Measurements from ENCODE around the gene CDK2AP2.
"Not testable (repeated sequence)": the region's sequence is repeated elsewhere in the genome, so short reads cannot be mapped to it uniquely, and the experiment has no call there.

CDK2AP2 gene

GRCh38 chr11:67489203-67489884 is 18.6 kb downstream of the CDK2AP2 start:
- DNase-seq = no peak

- DNase-seq = no peak
Observed at GRCh38 chr11:67486481-67487195, 21.3 kb downstream of the CDK2AP2 start.

GRCh38 chr11:67485873-67486361 is 22.0 kb downstream of the CDK2AP2 start:
- not testable (repeated sequence) for DNase-seq

- DNase-seq = no peak
Observed at GRCh38 chr11:67484847-67485311, 23.1 kb downstream of the CDK2AP2 start.

- no peak for DNase-seq
Observed at GRCh38 chr11:67483831-67484665, 23.9 kb downstream of the CDK2AP2 start.

- DNase-seq = peak; percentile 97 to 99
Observed at GRCh38 chr11:67482827-67483798, 24.8 kb downstream of the CDK2AP2 start, which contains the start of gene AIP. TSS of gene AIP (plus strand) at chr11:67483026. CDS start at chr11:67483159, 133 bp downstream.

- DNase-seq = no peak
Observed at GRCh38 chr11:67482275-67482826, 25.6 kb downstream of the CDK2AP2 start.

- not testable (repeated sequence) for DNase-seq
Observed at GRCh38 chr11:67477344-67478050, 30.5 kb downstream of the CDK2AP2 start.

GRCh38 chr11:67476692-67477091 is 31.3 kb downstream of the CDK2AP2 start:
- not testable (repeated sequence) for DNase-seq

- no peak for DNase-seq
Observed at GRCh38 chr11:67472882-67473281, 35.1 kb downstream of the CDK2AP2 start.

- no peak for DNase-seq
Observed at GRCh38 chr11:67470337-67471002, 37.5 kb downstream of the CDK2AP2 start.

GRCh38 chr11:67469508-67469811 is 38.5 kb downstream of the CDK2AP2 start:
- DNase-seq = no peak

GRCh38 chr11:67468759-67469507 is 39.0 kb downstream of the CDK2AP2 start, which contains the start of gene TMEM134:
TSS of gene TMEM134 (minus strand) at chr11:67469251. CDS start at chr11:67469192, 59 bp downstream.
- DNase-seq = peak; percentile 84 to 97

GRCh38 chr11:67468456-67468758 is 39.6 kb downstream of the CDK2AP2 start:
- peak in 1 of 2 experiments; percentile 62 for DNase-seq

GRCh38 chr11:67468056-67468455 is 39.9 kb downstream of the CDK2AP2 start:
- peak in 1 of 2 experiments; percentile 57 for DNase-seq

- no peak for DNase-seq
Observed at GRCh38 chr11:67466962-67467771, 40.8 kb downstream of the CDK2AP2 start.

- DNase-seq = no peak
Observed at GRCh38 chr11:67466367-67466766, 41.6 kb downstream of the CDK2AP2 start.

GRCh38 chr11:67465530-67465929 is 42.4 kb downstream of the CDK2AP2 start:
- not testable (repeated sequence) for DNase-seq

- DNase-seq = no peak
Observed at GRCh38 chr11:67465189-67465510, 42.8 kb downstream of the CDK2AP2 start.

Measured in NCI-H526 (cell line).